D721Med (cell line): Measurements from ENCODE around the gene PANX3.
A peak's percentile ranks its signal among the peaks of the same experiment; 100 is the strongest.

Source experiments
- DNase-seq: peaks from one replicate; pipeline ENCODE4 v3.0.0; 2011; ENCODE audit warnings: low spot score; ENCODE audit not compliant: insufficient read length
- FAIRE-seq: peaks from 2 replicates; lab custom pipeline; 2011; peaks lifted over from hg19 to GRCh38; lab: Jason Lieb, UNC
- TF ChIP-seq, protein P1 (sequence below): IDR thresholded peaks from 2 replicates; pipeline ENCODE4 v1.5.1; 2012; ENCODE audit warnings: mild to moderate bottlenecking, control low read depth; ENCODE audit not compliant: insufficient read depth; ENCODE audit errors: missing control alignments

The PANX3 gene

DNA sequence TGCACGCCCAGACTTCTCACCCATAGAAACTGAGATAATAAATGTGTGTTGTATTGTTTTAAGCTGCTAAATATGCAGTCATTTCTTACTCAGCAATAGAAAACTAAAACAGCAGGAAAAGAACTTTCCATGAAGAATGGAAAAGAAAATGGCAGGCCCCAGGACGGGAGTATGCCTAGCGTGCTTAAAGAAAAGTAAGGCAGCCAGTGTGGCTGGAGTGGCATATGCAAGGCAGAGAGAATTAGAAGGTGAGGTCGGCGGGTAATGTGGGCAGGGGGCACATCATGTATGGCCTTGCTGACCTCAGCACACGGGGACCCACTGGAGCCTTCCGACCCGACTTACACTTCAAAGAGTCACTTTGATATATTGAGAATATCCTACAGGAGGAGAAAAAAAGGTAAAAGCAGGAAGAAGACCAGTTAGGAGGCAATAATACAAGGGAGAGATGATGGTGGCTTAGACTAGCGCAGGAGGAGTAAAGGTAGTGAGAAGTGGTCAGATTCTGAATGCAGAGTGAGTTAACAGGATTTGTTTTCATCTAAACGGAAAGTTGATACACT is 31.9 kb downstream of the PANX3 start:
- DNase-seq (no peak), FAIRE-seq (no peak)
- TF ChIP-seq, protein P1, sequence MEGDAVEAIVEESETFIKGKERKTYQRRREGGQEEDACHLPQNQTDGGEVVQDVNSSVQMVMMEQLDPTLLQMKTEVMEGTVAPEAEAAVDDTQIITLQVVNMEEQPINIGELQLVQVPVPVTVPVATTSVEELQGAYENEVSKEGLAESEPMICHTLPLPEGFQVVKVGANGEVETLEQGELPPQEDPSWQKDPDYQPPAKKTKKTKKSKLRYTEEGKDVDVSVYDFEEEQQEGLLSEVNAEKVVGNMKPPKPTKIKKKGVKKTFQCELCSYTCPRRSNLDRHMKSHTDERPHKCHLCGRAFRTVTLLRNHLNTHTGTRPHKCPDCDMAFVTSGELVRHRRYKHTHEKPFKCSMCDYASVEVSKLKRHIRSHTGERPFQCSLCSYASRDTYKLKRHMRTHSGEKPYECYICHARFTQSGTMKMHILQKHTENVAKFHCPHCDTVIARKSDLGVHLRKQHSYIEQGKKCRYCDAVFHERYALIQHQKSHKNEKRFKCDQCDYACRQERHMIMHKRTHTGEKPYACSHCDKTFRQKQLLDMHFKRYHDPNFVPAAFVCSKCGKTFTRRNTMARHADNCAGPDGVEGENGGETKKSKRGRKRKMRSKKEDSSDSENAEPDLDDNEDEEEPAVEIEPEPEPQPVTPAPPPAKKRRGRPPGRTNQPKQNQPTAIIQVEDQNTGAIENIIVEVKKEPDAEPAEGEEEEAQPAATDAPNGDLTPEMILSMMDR: no peak

DNA sequence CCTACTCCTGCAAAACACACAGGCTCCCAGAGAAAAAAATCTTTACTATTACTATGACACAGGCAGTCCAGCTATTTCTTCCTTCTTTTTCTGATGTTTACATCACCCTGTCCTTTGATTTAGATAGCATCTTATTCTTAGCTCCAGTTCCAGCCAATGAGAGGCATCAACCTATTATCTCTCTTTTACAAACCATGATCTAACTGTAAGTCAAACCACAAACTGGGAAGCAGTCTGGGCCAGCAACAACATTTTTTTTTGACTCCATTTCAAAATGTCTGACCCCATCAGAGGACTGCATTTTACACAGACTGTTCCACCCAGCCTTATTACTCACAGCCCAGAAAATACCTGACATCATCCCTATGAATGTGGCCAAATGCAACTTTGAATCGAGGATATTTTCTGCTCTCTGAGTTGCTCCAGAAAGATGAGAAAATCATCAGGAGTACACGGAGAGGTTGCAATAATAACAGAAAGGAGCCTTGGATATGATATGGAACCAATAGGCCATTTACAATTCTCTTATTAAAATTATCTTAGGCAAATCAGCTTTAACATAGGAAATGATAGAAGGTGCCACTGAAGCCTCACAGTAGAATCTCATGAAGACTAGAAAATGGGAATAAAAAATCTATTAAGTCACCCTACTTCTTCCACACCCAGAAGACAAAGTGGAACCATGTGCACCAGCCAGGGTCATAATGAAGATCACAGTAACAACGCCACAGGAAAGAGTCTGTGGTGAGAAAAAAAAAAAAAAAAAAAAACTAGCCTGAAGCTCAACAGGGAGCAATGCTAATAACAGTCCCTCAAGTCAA is 32.6 kb downstream of the PANX3 start:
- FAIRE-seq (no peak), DNase-seq (no peak)
- TF ChIP-seq, protein P1: no peak

DNA sequence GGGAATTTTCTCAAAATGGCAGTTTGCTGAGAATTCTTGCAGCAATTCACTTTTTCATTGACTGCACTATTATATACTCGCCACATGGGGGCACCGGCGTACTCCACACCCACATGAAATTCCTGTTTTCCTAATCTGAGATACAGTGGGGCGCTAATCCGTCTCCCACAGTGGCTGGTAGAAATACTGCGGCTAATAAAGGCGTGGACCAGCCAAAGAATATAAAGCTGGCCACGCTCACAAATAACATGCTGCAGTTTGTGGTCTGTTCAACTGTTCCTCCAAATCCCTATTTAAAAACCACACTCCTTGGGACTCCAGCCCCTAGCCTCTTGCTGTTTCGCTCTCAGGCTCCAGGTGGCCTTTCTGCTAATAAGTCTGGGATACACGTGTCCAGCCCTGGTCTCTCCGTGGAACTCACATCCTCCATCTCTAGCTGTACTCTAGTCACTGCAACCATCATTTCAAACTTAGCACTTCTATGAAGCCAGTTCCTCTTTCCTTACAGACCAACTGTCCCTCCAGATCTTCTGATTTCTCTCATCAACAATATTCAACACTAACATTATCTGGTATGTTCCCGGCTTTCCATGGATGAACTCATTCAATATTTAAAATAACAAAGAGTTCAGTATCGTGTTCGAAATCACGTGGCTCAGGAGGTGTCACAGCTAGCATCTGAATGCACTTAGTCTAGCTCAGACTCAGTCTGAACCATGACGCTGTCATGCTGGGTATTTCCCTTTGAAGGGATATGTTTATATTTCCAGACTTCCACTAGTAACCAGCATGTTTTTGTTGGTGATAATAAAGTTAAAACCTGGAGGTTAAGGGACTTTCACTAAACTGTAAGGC is 33.4 kb downstream of the PANX3 start:
- FAIRE-seq: peak; percentile 46
- peak; percentile 23 for DNase-seq
- TF ChIP-seq, protein P1: peak; percentile 89

DNA sequence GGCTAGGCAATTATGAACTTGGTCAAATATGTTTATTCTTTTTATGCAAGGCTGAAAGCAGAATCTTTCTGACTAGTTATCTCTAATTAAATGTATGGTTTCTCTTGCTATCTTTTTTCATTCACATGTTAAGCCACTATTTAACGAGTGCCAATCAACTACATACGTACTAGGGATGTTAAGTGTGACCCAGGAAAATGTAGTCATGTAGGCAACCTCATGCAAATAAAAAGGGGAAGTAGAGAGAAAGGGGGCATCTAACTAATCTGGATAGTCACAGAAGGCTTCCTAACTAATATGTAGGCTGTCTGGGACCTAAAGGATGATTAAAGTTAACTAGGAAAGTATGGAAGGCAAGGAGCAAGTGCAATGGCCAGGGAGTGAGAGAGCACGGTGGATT is 34.9 kb downstream of the PANX3 start:
- no peak for DNase-seq

DNA sequence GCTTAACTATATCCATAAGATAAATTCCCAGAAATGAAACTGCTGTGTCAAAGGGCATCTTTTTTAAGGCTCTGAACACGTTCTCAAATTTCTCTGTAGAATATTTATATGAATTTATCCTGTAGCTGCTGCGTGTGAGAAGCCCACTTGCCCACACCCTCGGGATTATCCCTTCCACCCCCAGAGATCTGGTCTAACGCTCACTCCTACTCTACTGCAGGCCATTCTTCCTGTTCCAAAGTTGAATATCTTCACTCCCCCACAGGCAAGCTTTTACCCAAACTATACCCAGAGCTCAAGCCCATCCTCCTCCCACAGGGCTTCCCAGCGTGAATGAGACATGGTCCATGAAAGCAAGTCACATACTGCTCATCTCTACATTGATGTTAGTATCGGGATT is 37.4 kb downstream of the PANX3 start:
- DNase-seq (no peak), FAIRE-seq (no peak)
- TF ChIP-seq, protein P1: no peak

More for the DNA sequence above, 34.9 kb downstream of the PANX3 start:
- FAIRE-seq: no peak
- TF ChIP-seq, protein P1: no peak

DNA sequence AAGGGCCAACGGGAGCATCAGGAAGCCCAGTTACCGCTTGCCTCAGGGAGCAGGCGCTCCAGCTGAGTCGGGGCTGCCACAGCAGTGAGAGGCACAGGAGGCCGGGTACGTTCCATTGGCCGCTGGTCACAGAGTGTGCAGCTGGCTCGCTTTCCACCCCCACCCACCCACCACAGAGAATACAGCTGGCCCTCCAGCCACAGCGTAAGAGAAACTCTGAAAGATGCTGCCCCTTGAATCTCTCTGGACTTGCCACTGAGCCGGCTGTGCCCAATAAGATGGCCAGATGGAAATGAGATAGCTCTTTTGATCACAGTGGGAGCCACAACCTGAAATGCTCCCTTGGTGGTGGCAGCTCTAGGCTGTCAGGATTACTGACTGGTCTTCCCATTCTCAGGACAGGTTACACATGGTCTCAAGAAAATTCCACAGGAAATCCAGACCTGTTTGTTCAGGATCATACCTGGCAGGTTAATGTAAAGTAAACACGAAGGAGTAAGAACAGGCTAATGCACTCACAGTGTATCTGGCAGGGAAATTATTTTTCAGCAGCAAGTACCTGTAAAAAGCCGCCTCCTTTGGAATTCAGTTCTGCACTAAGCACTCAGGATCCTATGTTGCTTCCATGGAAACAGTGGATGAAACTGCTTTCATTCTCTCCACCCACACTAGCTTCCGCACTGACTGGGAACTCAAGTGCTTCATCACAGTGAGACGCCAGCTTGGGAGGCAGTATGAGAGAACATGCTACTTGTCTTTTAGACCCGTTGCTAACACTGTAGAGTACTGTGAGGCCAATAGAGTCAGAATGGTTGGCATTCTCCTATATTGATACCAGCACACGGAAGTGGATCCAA is 45.8 kb downstream of the PANX3 start:
- no peak for FAIRE-seq
- DNase-seq: no peak
- TF ChIP-seq, protein P1: no peak
